SIG-M5 (cell line): ENCODE measurements around the gene RCHY1.
"Not testable (repeated sequence)": the region's sequence is repeated elsewhere in the genome, so short reads cannot be mapped to it uniquely, and the experiment has no call there.

Experiments
- DNase-seq: peaks from one replicate; lab custom pipeline; 2025; lab: John Stamatoyannopoulos, UW

RCHY1 gene

GRCh38 chr4:75514131-75514948 lies at the start of gene RCHY1, which contains the start of gene THAP6:
Gene RCHY1, minus strand, starts transcription at chr4:75514403. Its CDS starts 117 bp downstream, at chr4:75514286.
Gene THAP6, plus strand, starts transcription at chr4:75514473. Its CDS starts 980 bp downstream, at chr4:75515453.
- DNase-seq: peak; percentile 74

- no peak for DNase-seq
Measured at GRCh38 chr4:75561789-75562188, 47.6 kb upstream of the RCHY1 start.

GRCh38 chr4:75557696-75558095 lies 43.5 kb upstream of the RCHY1 start:
- DNase-seq: no peak

- DNase-seq: no peak
Measured at GRCh38 chr4:75555294-75556164, 41.3 kb upstream of the RCHY1 start, which contains the start of gene ODAPH. Gene ODAPH, plus strand, starts transcription at chr4:75556066. Its CDS starts 17 bp downstream, at chr4:75556083.

GRCh38 chr4:75552452-75552851 lies 38.2 kb upstream of the RCHY1 start:
- DNase-seq: no peak

GRCh38 chr4:75549019-75549418 lies 34.8 kb upstream of the RCHY1 start:
- no peak for DNase-seq

- DNase-seq: no peak
Measured at GRCh38 chr4:75547647-75548387, 33.6 kb upstream of the RCHY1 start.

- no peak for DNase-seq
Measured at GRCh38 chr4:75545526-75545925, 31.3 kb upstream of the RCHY1 start.

- DNase-seq: no peak
Measured at GRCh38 chr4:75544870-75545269, 30.7 kb upstream of the RCHY1 start.

- not testable (repeated sequence) for DNase-seq
Measured at GRCh38 chr4:75544220-75544619, 30.0 kb upstream of the RCHY1 start.

- no peak for DNase-seq
Measured at GRCh38 chr4:75542824-75543223, 28.6 kb upstream of the RCHY1 start.

GRCh38 chr4:75537308-75537707 lies 23.1 kb upstream of the RCHY1 start:
- not testable (repeated sequence) for DNase-seq

- DNase-seq: not testable (repeated sequence)
Measured at GRCh38 chr4:75533926-75534325, 19.7 kb upstream of the RCHY1 start.

GRCh38 chr4:75533339-75533887 lies 19.2 kb upstream of the RCHY1 start:
- not testable (repeated sequence) for DNase-seq

- DNase-seq: not testable (repeated sequence)
Measured at GRCh38 chr4:75531536-75532143, 17.4 kb upstream of the RCHY1 start.

- DNase-seq: no peak
Measured at GRCh38 chr4:75530556-75531322, 16.5 kb upstream of the RCHY1 start.

- DNase-seq: no peak
Measured at GRCh38 chr4:75527482-75527881, 13.3 kb upstream of the RCHY1 start.

- DNase-seq: no peak
Measured at GRCh38 chr4:75525910-75526309, 11.7 kb upstream of the RCHY1 start.

GRCh38 chr4:75525086-75525485 lies 10.9 kb upstream of the RCHY1 start:
- DNase-seq: no peak

- not testable (repeated sequence) for DNase-seq
Measured at GRCh38 chr4:75519452-75519851, 5.2 kb upstream of the RCHY1 start.
